Spleen (tissue), 7 donors: Measurements from ENCODE around the gene HOXD12.

ENCODE experiments used
- CTCF ChIP-seq, 11 experiments: fragments of 200-600 bp in 7 of 11; fragments of 450-650 bp in 4 of 11; sonication (generic) in 4 of 11; IDR thresholded peaks in 8 of 11; conservative IDR thresholded peaks in 3 of 11; 1 replicate in 7 of 11; 2 replicates in 4 of 11; pipeline versions ENCODE4 v1.4.0 to v1.8.0; 2016 to 2021; ENCODE audit warnings: antibody characterized with exemption in 11 of 11, inconsistent platforms in 4 of 11, mild to moderate bottlenecking in 1 of 11
- POLR2A ChIP-seq, 3 donors: fragments of 450-650 bp; IDR thresholded peaks; one replicate each; pipeline ENCODE4 v1.5.1; 2017; ENCODE audit warnings: antibody characterized with exemption in 3 of 3, mild to moderate bottlenecking in 1 of 3
- POLR2AphosphoS5 ChIP-seq, 3 donors: sonication (generic); formaldehyde crosslinking; IDR thresholded peaks; one replicate each; pipeline ENCODE4 v1.5.1; 2017; ENCODE audit warnings: antibody characterized with exemption in 3 of 3
- donor health status: DM: no; HTN: no; CAD: no; lungs with moderate emphysema.
- donor health status: DM: no; HTN: no; CAD: no.
- donor health status: DM: no; HTN: no; CAD: no.

DNA sequence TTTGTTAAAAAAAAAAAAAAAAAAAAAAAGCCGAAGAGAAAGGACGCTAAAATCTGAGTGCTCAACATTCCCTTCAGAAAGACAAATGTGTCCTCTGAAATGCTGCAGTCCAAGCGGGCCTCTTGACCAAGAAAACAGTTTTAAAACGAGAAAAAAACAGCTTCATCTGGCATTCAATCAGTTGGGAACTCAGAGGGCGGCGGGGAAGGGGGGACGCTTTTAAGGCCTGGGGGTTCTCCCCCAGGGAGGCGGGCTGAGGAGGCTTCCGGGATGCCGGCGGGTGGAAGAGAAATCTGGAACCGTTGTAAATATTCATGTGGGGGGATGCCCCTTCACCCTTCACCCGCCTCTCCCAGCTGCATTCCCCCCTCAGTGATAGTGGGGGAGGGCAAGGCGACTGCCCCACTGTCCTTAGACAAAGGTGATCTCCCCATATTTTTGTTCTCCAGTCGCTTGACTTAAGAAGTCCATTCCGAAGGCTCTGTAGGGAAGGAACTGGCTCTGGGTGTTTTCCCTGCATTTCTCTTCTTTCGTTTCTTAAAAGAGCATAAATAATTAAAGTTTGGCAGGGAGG, 4.2 kb downstream of the HOXD12 start:
- TF ChIP-seq CTCF (IDR thresholded peaks at IDR 0.05 in 8 of 11, conservative IDR thresholded peaks at IDR 0.05 in 3 of 11) = no peak
- TF ChIP-seq POLR2AphosphoS5 (IDR thresholded peaks at IDR 0.05) = no peak
- no peak for TF ChIP-seq POLR2A (IDR thresholded peaks at IDR 0.05)
